Embryonic facial prominence (tissue), 1 donor: Measurements from ENCODE around the gene GREM2.

Source experiments
- DNase-seq: peaks from one replicate; pipeline ENCODE4 v3.0.0-alpha.2; 2016; ENCODE audit errors: extremely low spot score

GREM2 gene

GRCh38 chr1:240562111-240562590 lies 49.8 kb downstream of the GREM2 start:
- no peak for DNase-seq

GRCh38 chr1:240559781-240560180 lies 52.2 kb downstream of the GREM2 start:
- DNase-seq, result no peak

- DNase-seq, result no peak
These were observed 56.4 kb downstream of the GREM2 start for GRCh38 chr1:240555524-240555923.

- no peak for DNase-seq
These were observed 58.6 kb downstream of the GREM2 start for GRCh38 chr1:240553351-240553750.

- no peak for DNase-seq
These were observed 72.1 kb downstream of the GREM2 start for GRCh38 chr1:240539769-240540414.

GRCh38 chr1:240538776-240539430 lies 73.1 kb downstream of the GREM2 start:
- DNase-seq, result no peak

GRCh38 chr1:240533154-240533780 lies 78.7 kb downstream of the GREM2 start:
- no peak for DNase-seq

- DNase-seq, result no peak
These were observed 83.4 kb downstream of the GREM2 start for GRCh38 chr1:240528591-240528990.

GRCh38 chr1:240527086-240527485 lies 84.9 kb downstream of the GREM2 start:
- DNase-seq, result no peak

- no peak for DNase-seq
These were observed 85.6 kb downstream of the GREM2 start for GRCh38 chr1:240526312-240526711.

- no peak for DNase-seq
These were observed 87.4 kb downstream of the GREM2 start for GRCh38 chr1:240524356-240525069.

GRCh38 chr1:240522122-240522822 lies 89.7 kb downstream of the GREM2 start:
- DNase-seq, result no peak

GRCh38 chr1:240517891-240518290 lies 94.1 kb downstream of the GREM2 start:
- DNase-seq, result no peak

- no peak for DNase-seq
These were observed 95.9 kb downstream of the GREM2 start for GRCh38 chr1:240516069-240516468.

GRCh38 chr1:240515505-240515904 lies 96.5 kb downstream of the GREM2 start:
- no peak for DNase-seq

GRCh38 chr1:240511789-240512188 lies 100.2 kb downstream of the GREM2 start:
- no peak for DNase-seq

GRCh38 chr1:240508950-240509349 lies 103.0 kb downstream of the GREM2 start:
- DNase-seq, result peak; percentile 16

- DNase-seq, result no peak
These were observed 103.8 kb downstream of the GREM2 start for GRCh38 chr1:240508201-240508600.

- DNase-seq, result no peak
These were observed 105.8 kb downstream of the GREM2 start for GRCh38 chr1:240506176-240506575.

- no peak for DNase-seq
These were observed 108.4 kb downstream of the GREM2 start for GRCh38 chr1:240503558-240503957.

- DNase-seq, result no peak
These were observed 108.9 kb downstream of the GREM2 start for GRCh38 chr1:240503036-240503435.

- no peak for DNase-seq
These were observed 110.8 kb downstream of the GREM2 start for GRCh38 chr1:240501115-240501514.
